ENCODE data around the gene CYP19A1.

Gene CYP19A1

DNA sequence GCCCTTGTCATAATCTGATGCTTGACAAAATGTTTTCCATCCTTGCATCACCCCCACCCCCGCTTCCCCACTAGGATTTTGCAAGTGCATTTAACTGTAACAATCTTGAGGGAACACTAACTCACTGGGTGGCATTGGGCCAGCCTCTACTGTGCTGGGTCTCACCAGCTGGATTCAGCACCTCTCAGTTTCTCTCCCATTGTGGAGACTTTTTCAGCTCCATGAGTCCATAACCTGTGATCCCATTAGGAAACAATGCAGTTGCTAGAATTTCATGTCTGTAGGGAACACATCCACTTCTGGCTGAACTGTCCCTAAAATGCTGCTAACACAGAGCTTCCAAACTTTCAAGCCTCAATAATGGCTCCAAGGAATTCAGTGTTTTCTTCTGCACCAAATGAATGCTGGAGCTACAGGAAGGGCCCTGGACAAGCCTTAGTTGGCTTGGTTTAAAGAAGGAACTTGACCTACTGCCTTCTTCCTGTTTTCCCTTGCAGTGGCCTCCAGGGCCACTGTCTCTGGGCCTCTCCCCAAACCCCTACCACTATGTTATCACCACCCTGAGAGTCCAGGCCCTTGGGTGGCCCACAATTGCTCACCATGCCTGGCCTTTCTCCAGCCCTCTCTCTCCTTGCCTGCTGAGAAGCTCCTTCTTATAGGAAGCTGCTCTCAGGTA, 15.6 kb downstream of the CYP19A1 start:
- DNase-seq = no peak

- no peak for DNase-seq
These were observed 17.1 kb downstream of the CYP19A1 start for GRCh38 chr15:51321316-51321715.

GRCh38 chr15:51320843-51321242, 17.6 kb downstream of the CYP19A1 start:
- DNase-seq = no peak

DNA sequence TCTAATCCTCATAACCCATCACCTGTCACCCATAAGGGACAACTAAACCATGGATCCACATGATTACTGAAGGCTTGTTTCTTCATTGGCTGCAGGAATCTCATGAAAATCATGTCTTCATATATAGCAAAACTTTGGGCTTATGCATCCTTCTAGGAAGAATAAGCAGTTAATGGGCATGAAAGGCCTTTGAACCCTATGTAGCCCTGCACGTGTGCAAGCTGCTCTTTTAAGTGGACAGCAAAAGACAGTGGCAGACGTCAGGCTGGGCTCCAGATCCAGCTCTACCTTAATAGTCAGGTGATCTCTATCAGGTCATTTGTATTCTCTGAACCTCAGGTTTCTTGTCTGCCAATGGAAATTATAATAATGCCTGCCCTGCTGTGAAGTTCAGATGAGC, 18.9 kb downstream of the CYP19A1 start:
- DNase-seq = no peak

DNA sequence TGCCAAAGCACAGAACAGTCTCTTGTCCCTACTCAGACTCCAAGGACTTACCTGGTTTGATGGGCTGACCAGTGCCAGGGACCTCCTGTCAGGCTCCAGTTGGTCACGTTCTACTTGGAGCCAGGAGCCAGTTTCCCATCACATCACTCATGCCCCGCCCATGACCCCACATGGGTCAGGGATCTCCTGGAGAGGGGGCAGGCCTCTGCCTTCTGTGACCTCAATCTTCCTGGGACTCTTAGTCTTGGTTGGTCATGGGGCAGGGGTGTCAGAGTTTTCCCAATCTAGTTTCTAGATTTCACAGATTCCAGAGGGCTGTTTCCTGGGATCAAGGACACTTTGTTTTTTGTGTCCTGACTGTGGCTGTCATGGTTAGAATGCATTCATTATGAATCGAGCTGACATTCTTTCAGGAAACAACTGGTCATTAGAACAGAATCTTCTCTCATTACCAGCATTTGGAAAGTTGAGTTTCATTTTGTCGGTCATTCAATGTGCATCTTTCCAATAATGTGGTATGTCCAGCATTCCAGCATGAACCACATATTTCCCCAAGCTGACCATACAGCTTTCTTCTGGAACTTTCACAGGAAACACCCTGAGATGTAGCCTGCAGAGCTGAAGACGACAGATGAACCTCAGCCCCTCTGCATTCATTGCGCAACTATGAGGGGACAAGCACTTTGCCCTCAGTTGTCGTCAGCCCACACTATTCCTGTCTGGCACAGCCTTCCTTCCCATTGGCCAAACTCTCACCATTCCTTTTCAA, 19.8 kb downstream of the CYP19A1 start:
- DNase-seq = no peak

- no peak for DNase-seq
These were observed 21.8 kb downstream of the CYP19A1 start for GRCh38 chr15:51316636-51317035.

DNA sequence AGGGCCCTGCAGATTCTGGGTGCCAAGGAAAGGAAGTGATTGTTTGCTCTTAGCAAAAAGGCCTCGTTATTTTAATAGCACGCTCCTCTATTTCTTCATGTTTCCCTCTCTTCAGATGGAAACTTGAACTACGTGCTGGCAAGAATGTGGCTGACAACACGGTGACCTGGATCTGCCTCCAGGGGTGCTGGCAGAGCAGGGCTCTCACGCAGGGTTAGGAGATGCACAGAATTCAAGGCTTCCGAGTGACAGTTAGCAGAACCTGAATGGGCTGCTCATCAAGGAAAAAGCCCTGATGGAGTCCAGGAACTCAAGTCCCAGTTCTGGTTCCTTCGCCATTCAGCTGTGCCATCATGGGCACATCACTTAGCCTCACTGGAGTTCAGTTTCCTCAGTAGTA, 22.7 kb downstream of the CYP19A1 start:
- no peak for DNase-seq

- DNase-seq = no peak
These were observed 23.7 kb downstream of the CYP19A1 start for GRCh38 chr15:51314391-51315337.

GRCh38 chr15:51313644-51314280, 24.6 kb downstream of the CYP19A1 start:
- DNase-seq = no peak

GRCh38 chr15:51313074-51313393, 25.4 kb downstream of the CYP19A1 start:
- no peak for DNase-seq

GRCh38 chr15:51312166-51313073, 26.0 kb downstream of the CYP19A1 start:
- DNase-seq = no peak

DNA sequence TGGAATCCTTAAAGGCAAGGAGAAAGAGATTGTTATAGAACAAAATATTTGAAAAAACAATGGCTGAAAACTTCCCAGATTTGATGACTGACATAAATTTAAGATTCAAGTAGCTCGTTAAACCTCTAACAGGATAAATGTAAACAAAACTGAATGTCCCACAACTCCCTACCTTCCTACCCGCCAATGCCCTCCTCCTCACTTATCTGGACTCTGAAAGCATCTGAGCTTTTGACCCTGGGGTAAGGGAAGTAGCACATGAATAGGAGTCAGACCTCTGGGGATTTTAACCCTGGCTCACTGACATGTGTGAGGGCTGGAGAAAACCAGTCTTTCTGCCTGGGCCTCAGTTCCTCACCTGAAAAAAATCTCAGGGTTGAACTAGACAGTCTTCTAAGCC, 26.9 kb downstream of the CYP19A1 start:
- no peak for DNase-seq

- no peak for DNase-seq
These were observed 28.3 kb downstream of the CYP19A1 start for GRCh38 chr15:51310064-51310463.

DNA sequence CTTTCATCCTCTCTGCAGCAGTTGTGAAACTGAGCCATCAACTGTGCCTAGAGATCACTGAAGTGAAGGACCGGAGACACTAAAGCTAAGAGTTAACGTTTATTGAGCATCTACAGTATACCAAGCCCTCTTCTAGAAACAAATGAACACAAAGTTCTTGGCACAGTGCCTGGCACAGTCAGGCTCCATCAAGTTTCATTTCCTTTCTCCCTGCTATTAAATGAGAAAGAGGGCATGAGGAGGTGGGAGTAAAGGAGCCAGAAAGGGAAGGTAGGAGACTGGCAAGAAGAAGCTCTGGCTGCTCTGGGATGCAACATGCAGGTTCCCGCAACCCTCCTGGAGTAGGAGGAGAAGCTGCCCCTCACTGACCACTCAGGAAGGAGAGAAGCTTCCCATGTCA, 30.6 kb downstream of the CYP19A1 start:
- DNase-seq = no peak

DNA sequence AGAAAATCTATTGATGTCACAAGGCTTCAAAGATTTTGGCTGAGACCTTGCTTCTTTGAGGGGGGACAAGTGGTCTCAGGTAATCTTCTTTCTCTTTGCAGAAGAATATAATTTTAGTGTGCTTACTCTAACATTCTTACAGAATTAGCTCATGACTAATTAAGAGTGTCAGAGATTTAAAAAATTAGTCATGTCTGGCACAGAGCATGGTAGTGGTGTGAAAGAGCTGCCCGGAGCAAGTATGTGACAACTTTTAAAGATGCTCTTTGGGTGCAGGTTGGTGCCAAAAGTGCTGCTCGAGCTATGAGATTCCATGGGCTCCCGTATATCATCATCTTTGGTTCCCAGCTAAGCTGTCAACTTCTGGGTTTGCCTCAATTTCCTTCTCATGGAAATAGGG, 31.1 kb downstream of the CYP19A1 start:
- DNase-seq = no peak

DNA sequence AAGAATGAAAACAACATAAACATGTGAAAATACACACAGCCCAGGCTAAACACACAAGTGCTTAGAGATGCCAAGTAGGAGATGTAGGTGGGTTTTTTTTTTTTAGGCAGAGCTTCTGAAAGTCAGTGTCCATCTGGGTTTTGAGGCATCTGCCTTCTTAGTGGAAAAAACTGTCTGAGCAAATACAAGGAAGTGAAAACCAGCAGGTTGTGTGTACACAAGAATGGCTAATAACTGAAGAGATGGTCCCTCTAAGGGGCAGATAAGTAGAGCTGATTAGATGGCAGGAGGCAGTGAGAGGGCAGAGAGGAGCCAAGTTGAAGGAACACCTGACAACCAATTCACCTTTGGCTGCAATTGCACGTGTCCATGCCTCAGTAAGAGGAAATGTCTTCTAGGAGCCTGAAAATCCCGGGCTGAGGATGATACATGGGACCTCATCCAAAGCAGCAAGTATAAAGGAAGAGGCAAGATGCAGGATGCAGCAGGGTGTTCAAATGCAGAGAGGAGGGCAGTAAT, 34.9 kb downstream of the CYP19A1 start:
- no peak for DNase-seq

DNA sequence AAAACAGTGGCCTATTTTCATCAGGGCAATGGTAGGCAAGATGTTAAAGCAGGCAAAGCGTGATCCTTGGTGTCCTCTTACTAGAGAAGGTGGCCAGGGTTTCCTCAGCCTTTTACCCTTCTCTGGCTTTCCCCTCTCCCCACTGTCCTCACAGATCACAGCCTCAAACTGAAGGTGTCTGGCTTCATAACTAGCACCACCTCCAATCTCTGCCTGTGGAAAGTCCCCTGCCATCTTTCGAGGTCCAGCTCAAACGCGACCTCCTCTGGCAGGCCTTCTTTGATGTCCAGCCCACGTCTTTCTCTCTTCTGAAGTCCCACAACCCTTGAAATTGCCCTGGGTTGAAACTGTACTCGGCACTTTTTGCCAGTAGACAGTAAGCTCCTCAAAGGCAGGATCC, 35.9 kb downstream of the CYP19A1 start:
- no peak for DNase-seq

GRCh38 chr15:51299187-51300015, 39.0 kb downstream of the CYP19A1 start:
- DNase-seq = no peak

GRCh38 chr15:51298620-51299019, 39.8 kb downstream of the CYP19A1 start:
- no peak for DNase-seq

GRCh38 chr15:51290720-51291119, 47.7 kb downstream of the CYP19A1 start:
- DNase-seq = no peak

- no peak for DNase-seq
These were observed 49.1 kb downstream of the CYP19A1 start for GRCh38 chr15:51289290-51289689.

Data from NCI-H524 treated with DMSO at 0.1 percent for 48 hours (cell line).